GM12878 (cell line): Measurements from ENCODE around the gene SARDH.

Source experiments
- CTCF ChIP-seq, 3 experiments: IDR thresholded peaks in 2 of 3; conservative IDR thresholded peaks in 1 of 3; 2 replicates each; pipeline ENCODE4 v1.5.1; 2011; ENCODE audit warnings: low read depth in 3 of 3, low read length in 3 of 3, mild to moderate bottlenecking in 3 of 3, control low read depth in 2 of 3, moderate library complexity in 2 of 3, inconsistent platforms in 1 of 3, mixed read lengths in 1 of 3; ENCODE audit not compliant: control insufficient read depth in 2 of 3, insufficient read depth in 1 of 3; ENCODE audit errors: extremely low read depth in 1 of 3
- HDAC2 ChIP-seq: fragments of 200-600 bp; sonication (generic); IDR thresholded peaks from 2 replicates; pipeline ENCODE4 v1.6.1; 2017
- KLF5 ChIP-seq: fragments of 450-650 bp; IDR thresholded peaks from 2 replicates; pipeline ENCODE4 v1.6.1; 2014; ENCODE audit warnings: mild to moderate bottlenecking; ENCODE audit not compliant: partially characterized antibody
- NFIC ChIP-seq: IDR thresholded peaks from 2 replicates; pipeline ENCODE4 v1.6.1; 2012; ENCODE audit warnings: low read depth, mild to moderate bottlenecking, inconsistent platforms, low read length, moderate library complexity

- TF ChIP-seq HDAC2, result no peak
- TF ChIP-seq CTCF (IDR thresholded peaks at IDR 0.05 in 2 of 3, conservative IDR thresholded peaks at IDR 0.05 in 1 of 3; ENCODE audit: control insufficient read depth in 2 of 3, extremely low read depth in 1 of 3, insufficient read depth in 1 of 3, low read depth in 3 of 3, low read length in 3 of 3), result no peak
- TF ChIP-seq KLF5, result no peak
- no peak for TF ChIP-seq NFIC
These were observed 4.1 kb upstream of the SARDH start for GRCh38 chr9:133742251-133742650.
